Panc1 (cell line): ENCODE measurements around the gene PKNOX2. TPM values are rescaled to one million over a fixed set of nuclear protein-coding genes. Genes with fewer than 3 reads are reported as not detected.

Source experiments
- ATAC-seq: fragments of 200-7000 bp; cut with Tn5 transposase; 2 replicates; pipeline ENCODE4 v1.9.1; 2020; ENCODE audit warnings: mild to moderate bottlenecking, moderate library complexity
- BruUV-seq: library from RNA; stranded (reverse); fragments of 400-500 nt; replicated peaks from 2 replicates; lab custom pipeline; 2021; lab: Mats Ljungman, UMichigan
- CTCF ChIA-PET: fragments of 300-600 bp; sonication (Branson Sonifier 250); formaldehyde crosslinking; loops from one replicate; lab custom pipeline; 2022; ENCODE audit warnings: antibody characterized with exemption; lab: Charles Lee
- POLR2A ChIA-PET: fragments of 300-600 bp; sonication (Branson Sonifier 250); formaldehyde crosslinking; loops from one replicate; lab custom pipeline; 2022; ENCODE audit warnings: antibody characterized with exemption; lab: Charles Lee
- DNase-seq: peaks from one replicate; pipeline ENCODE4 v3.0.0-alpha.2; 2010; ENCODE audit warnings: low read depth, low spot score
- H3K27ac ChIP-seq: 2 replicates; pipeline ENCODE4 v1.5.1; 2011; ENCODE audit warnings: mild to moderate bottlenecking, low read length, inconsistent platforms
- H3K27me3 ChIP-seq: fragments of 200-500 bp; sonication (Bioruptor generic); 2 replicates; pipeline ENCODE4 v1.6.0; 2014; ENCODE audit warnings: low read length, inconsistent platforms; ENCODE audit not compliant: control insufficient read depth, insufficient read depth
- H3K36me3 ChIP-seq: fragments of 200-500 bp; sonication (Bioruptor generic); 2 replicates; pipeline ENCODE4 v1.5.1; 2014; ENCODE audit warnings: inconsistent platforms, mild to moderate bottlenecking, low read length, moderate library complexity; ENCODE audit not compliant: control insufficient read depth, insufficient read depth
- H3K4me1 ChIP-seq: 2 replicates; pipeline ENCODE4 v1.5.1; 2011; ENCODE audit warnings: inconsistent platforms, mild to moderate bottlenecking, low read length, moderate library complexity; ENCODE audit not compliant: control insufficient read depth, insufficient read depth
- H3K4me3 ChIP-seq, 2 experiments: 2 replicates each; pipeline ENCODE4 v1.5.1; 2011 to 2012; ENCODE audit warnings: low read depth in 2 of 2, low read length in 2 of 2, mild to moderate bottlenecking in 2 of 2, inconsistent platforms in 1 of 2, moderate library complexity in 1 of 2
- H3K9me3 ChIP-seq: fragments of 200-500 bp; sonication (Bioruptor generic); 2 replicates; pipeline ENCODE4 v1.5.1; 2014; ENCODE audit warnings: low read depth, mild to moderate bottlenecking, inconsistent platforms, low read length, moderate library complexity; ENCODE audit not compliant: control insufficient read depth, insufficient read depth
- CTCF ChIP-seq: fragments of 450-650 bp; IDR thresholded peaks from 2 replicates; pipeline ENCODE4 v1.5.1; 2017; ENCODE audit warnings: mild to moderate bottlenecking
- POLR2AphosphoS5 ChIP-seq: IDR thresholded peaks from 2 replicates; pipeline ENCODE4 v1.6.1; 2012; ENCODE audit warnings: mild to moderate bottlenecking, low read depth, low read length, moderate library complexity
- REST ChIP-seq, 2 experiments: IDR thresholded peaks; 2 replicates each; pipeline ENCODE4 v1.6.1; 2011 to 2012; ENCODE audit warnings: low read depth in 2 of 2, control low read depth in 1 of 2, low read length in 1 of 2, mild to moderate bottlenecking in 1 of 2, moderate library complexity in 1 of 2; ENCODE audit not compliant: insufficient read depth in 1 of 2
- SIN3A ChIP-seq: IDR thresholded peaks from 2 replicates; pipeline ENCODE4 v1.6.1; 2012; ENCODE audit warnings: low read depth, mild to moderate bottlenecking, low read length, moderate library complexity, borderline replicate concordance; ENCODE audit not compliant: insufficient read depth
- TCF7L2 ChIP-seq: IDR thresholded peaks from 2 replicates; pipeline ENCODE4 v1.6.1; 2011; ENCODE audit warnings: mild to moderate bottlenecking, low read depth, low read length, inconsistent platforms
- in situ Hi-C: cut with HindIII; loops from 2 replicates; pipeline ENCODE4 v1.10.0; 2016; ENCODE audit warnings: low sequenced_read_pairs, low pct_unique_long_range_greater_than_20kb
- intact Hi-C: fragments of 100-400 bp; cut with micrococcal nuclease; formaldehyde crosslinking; loops from one replicate; pipeline ENCODE4 v1.10.0; 2022; ENCODE audit not compliant: unreplicated experiment
- total RNA-seq: library from RNA; stranded (reverse); gene quantifications from one replicate; pipeline ENCODE4 v1.2.1, GENCODE V29; 2021; ENCODE audit not compliant: unreplicated experiment

Gene PKNOX2
- total RNA-seq, 1 experiment from 2014 or later: not detected

GRCh38 chr11:125305345-125305744, 140.8 kb downstream of the PKNOX2 start:
- H3K4me3 ChIP-seq: no peak overlapping the region
- ATAC-seq (no peak), DNase-seq (no peak)
- TF ChIP-seq CTCF: no peak
- no peak for TF ChIP-seq REST (IDR thresholded peaks at IDR 0.05; ENCODE audit: insufficient read depth in 1 of 2, low read depth in 2 of 2, low read length in 1 of 2)
- no peak for TF ChIP-seq TCF7L2
- TF ChIP-seq SIN3A: no peak
- no peak for TF ChIP-seq POLR2AphosphoS5
- POLR2A ChIA-PET: interaction anchor here (0.8 kb wide), 1 partner anchor 97 kb away, joined by 4 read pairs; no protein-coding TSS in a partner anchor
- H3K27ac ChIP-seq: no peak overlapping the region
- H3K36me3 ChIP-seq: no peaks in the 10 kb centered on the region
- no peaks in the 10 kb centered on the region for H3K9me3 ChIP-seq
- CTCF ChIA-PET: interaction anchor here (0.6 kb wide), 1 partner anchor 127 kb away, joined by 3 read pairs; no protein-coding TSS in a partner anchor
- peaks cover 17% of the 10 kb centered on the region for H3K4me1 ChIP-seq
- no TSS peak for BruUV-seq
- peaks cover 8% of the 10 kb centered on the region for H3K27me3 ChIP-seq
- intact Hi-C loops: no loop called here
- in situ Hi-C loops: no loop called here

- H3K4me1 ChIP-seq: peaks cover 9% of the 10 kb centered on the region; the same call in 1 of the 2 replicates
- no peak for TF ChIP-seq CTCF
- no peak for TF ChIP-seq REST (IDR thresholded peaks at IDR 0.05; ENCODE audit: insufficient read depth in 1 of 2, low read depth in 2 of 2, low read length in 1 of 2)
- TF ChIP-seq POLR2AphosphoS5: no peak
- no peak for TF ChIP-seq SIN3A
- TF ChIP-seq TCF7L2: no peak
- DNase-seq (no peak), ATAC-seq (no peak)
- peaks cover 15% of the 10 kb centered on the region for H3K27me3 ChIP-seq
- no peak overlapping the region for H3K4me3 ChIP-seq
- no peaks in the 10 kb centered on the region for H3K9me3 ChIP-seq
- BruUV-seq: no TSS peak
- H3K27ac ChIP-seq: no peak overlapping the region
- POLR2A ChIA-PET: no interaction called here
- no peaks in the 10 kb centered on the region for H3K36me3 ChIP-seq
- CTCF ChIA-PET: no interaction called here
- in situ Hi-C loops (no loop called here), intact Hi-C loops (no loop called here)
These were observed 141.9 kb downstream of the PKNOX2 start for GRCh38 chr11:125306476-125306875.
